GM19397 (cell line): ENCODE data around the gene TMEM135.

ENCODE experiments used
- ATAC-seq: cut with Tn5 transposase; IDR thresholded peaks from one replicate; pipeline ENCODE4 v1.9.1; 2021; ENCODE audit warnings: mild to moderate bottlenecking, moderate library complexity; ENCODE audit not compliant: unreplicated experiment

TMEM135 gene

GRCh38 chr11:87296627-87297026 lies 258.9 kb downstream of the TMEM135 start:
- ATAC-seq = no peak

- no peak for ATAC-seq
Measured at GRCh38 chr11:87298155-87298554, 260.4 kb downstream of the TMEM135 start.

GRCh38 chr11:87299041-87299481 lies 261.3 kb downstream of the TMEM135 start:
- no peak for ATAC-seq

- ATAC-seq = peak; percentile 56
Measured at GRCh38 chr11:87300640-87301380, 263.1 kb downstream of the TMEM135 start.

DNA sequence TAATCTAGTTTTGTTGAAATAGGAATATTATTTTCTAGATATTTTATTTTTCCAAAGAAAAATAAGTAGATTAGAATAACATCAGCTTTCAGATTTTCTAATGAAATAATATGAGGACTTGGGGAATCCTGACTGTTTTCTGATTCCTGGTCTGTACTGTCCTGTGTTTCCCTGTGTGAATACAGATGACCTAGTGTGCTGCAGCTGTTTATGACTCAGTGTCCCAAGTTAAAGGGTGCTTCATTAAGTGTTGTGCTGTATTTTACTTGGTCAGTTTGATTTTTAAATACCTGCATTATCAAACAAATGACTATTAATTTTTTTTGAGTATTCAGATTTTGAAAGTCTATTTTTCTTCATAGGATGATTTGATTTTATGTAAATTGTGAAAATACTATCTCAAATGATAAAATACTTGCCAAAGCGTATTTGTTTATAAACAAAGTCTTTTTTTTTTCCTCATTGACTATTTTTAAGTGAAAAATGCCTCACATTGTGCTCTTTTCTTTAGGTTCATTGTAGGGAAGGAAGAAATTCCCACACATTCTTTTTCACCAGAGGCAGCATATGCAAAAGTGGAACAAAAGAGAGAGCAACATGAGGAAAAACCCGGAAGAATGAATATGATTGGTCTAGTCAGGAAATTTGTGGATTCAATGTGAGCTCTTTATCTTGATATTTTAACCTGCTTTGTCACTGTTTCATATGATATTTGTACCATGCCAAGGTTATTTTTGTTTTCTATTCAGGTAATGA lies 264.2 kb downstream of the TMEM135 start:
- ATAC-seq = no peak

- ATAC-seq = no peak
Measured at GRCh38 chr11:87304412-87304811, 266.7 kb downstream of the TMEM135 start.

DNA sequence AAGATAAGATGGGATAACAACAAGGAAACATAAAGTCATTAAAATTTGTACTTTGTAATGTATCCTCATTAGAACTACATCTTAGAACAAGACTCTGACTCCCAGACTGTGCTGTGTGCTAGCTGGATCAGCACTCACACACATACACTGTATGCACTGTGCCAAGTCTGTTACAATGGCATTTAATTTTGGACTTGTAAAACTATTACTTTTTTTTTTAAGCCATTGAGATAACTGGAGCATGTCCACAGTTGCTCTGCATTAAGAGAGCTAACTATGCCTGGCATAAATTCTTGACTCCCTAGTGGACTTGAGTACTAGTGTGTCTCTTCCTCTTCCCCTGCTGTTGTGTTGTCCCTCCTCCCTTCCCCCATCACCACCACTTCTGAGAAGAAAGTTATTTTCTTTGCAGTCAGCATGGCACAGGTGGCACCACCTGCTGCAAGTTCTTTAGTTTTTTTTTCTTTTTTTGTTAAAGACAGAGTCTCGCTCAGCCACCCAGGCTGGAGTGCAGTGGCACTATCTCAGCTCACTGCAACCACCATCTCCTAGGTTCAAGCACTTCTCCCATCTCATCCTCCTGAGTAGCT lies 268.6 kb downstream of the TMEM135 start:
- no peak for ATAC-seq

- no peak for ATAC-seq
Measured at GRCh38 chr11:87307101-87307500, 269.4 kb downstream of the TMEM135 start.

DNA sequence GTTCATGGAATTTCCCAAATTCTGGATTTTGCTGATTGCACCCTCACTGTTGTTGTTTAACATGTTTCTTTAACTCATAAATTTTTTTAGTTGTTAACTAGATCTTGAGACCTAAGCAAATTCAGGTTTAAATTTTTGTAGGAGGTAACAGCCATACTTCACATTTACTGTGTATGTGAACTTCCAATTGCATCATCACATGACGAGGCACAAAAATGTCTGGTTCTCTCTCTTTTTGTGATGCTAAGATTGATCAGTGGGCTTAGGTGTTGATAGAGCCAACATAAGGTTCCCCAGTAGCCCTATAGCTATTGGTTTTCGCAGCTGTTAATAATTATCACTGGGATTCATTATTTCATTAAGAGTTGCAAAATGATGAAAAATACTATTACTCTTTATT lies 277.5 kb downstream of the TMEM135 start:
- no peak for ATAC-seq

DNA sequence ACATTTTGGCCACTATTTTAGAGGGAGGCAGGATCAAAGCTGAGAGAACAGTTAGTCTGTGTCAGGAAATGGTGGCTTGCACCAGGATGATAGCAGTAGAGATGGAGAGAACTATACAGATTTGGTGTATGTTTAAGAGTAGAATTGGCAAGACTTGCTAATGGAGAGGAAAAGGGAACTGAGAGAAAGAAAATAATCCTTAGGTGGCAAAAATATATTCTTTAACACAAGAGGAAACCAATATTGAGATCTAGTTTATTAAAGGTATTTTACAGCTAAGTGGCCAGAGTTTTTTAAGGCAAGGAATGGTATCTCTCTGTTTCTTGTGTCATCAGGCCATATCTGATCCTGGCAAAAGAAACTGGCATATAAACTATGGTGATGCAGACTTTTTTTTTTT lies 278.8 kb downstream of the TMEM135 start:
- ATAC-seq = no peak

- no peak for ATAC-seq
Measured at GRCh38 chr11:87317441-87317840, 279.7 kb downstream of the TMEM135 start.

- no peak for ATAC-seq
Measured at GRCh38 chr11:87320123-87320522, 282.4 kb downstream of the TMEM135 start.

DNA sequence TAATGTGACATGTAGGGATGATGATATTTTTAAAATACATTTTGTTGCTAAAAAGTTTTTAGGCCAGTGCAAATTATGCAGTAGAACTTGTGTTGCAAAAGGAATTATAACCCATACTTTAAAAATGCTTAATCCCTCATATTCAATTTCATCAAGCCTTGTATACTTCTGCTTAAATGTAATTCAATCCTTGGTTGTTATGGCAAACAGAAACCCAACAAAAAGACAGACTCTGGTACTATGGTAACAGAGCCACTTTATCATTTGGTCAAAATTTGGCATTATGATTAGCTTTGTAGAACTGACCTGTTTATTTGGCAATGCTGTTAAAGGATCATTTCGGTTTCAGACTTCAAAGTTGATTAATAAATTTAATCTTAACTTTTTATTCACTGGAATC lies 284.8 kb downstream of the TMEM135 start:
- no peak for ATAC-seq

- no peak for ATAC-seq
Measured at GRCh38 chr11:87323899-87324298, 286.2 kb downstream of the TMEM135 start.

GRCh38 chr11:87324817-87325489 lies 287.2 kb downstream of the TMEM135 start:
- no peak for ATAC-seq

DNA sequence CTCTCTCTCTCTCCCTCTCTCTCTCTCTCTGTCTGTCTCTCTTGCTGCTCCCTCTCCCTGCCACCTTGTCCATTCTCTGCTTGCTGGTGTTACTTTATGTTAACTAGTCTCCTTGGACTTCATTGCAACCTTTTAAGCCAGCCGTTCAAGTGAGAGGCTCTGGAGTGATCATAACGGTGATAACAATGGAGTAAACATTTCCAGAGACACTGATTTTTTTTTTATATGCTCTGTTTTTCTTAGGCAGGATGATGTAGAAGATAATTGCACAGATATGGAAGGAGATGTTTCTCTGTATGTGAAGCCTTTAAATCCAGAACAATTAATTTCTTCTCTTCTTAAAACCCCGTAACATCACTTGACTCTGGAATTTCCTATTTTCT lies 287.7 kb downstream of the TMEM135 start:
- ATAC-seq = no peak

DNA sequence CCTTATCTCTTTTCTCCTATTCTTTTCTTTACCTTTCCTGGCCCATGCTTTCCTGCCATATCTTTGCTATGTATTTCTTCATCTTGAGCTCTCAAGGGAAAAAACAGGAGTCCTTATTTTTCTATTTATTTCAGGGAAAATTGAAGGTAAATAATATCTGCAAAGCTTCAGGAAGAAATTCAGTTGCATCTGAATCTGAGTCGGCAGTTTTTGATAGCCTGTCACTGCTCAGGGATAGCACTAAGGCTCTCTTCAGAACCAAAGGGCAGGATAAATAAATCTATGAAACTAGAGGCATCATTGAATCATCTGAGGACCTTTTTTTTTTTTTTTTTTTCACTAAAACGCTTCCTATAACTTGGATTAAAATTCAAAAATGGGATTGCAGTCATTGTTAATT lies 288.9 kb downstream of the TMEM135 start:
- no peak for ATAC-seq

DNA sequence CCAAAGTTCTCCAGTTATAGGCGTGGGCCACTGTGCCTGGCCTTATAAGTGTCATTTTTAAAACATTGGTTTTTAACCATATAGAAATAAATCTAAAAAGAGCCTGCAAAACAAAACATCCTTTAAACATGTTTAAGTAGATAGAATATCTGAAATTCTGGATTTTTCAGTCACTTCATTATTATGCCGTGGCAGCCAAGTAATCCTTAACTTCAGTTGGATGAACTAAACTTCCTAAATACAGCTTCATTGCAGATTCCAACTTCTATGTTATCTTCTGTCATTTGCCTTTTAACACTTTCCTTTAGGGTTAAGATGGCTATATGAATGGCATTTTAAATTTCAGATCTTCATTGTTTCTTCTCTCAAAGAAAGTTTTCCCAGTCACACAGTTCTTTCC lies 291.4 kb downstream of the TMEM135 start:
- no peak for ATAC-seq

DNA sequence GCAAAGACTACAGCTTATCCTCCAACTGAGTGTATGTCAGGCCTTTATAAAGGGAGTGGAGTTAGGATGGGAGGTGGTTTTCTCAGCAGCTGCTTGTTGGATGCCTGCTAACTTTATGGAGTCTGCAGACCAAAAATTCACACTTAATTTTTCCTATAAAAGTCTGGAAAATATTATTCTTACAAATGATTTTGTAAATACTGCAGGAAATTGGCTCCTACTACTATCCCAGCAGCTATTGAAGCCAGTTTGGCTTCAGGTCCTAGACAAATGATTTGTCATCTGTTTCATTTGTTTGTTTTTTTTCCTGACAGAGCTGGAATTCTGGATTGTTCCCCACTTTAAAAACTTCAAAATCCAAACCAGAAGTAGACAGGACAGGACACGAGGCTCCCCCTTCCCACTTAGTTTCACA lies 292.5 kb downstream of the TMEM135 start:
- no peak for ATAC-seq

- ATAC-seq = no peak
Measured at GRCh38 chr11:87331273-87331672, 293.5 kb downstream of the TMEM135 start.

GRCh38 chr11:87338046-87338639 lies 300.4 kb downstream of the TMEM135 start:
- no peak for ATAC-seq
